HG02610 (cell line): ENCODE measurements around the gene CD276.
"Not testable (repeated sequence)": the region's sequence is repeated elsewhere in the genome, so short reads cannot be mapped to it uniquely, and the experiment has no call there.

Experiments
- ATAC-seq: cut with Tn5 transposase; IDR thresholded peaks from one replicate; pipeline ENCODE4 v1.9.1; 2021; ENCODE audit warnings: mild to moderate bottlenecking, moderate library complexity; ENCODE audit not compliant: unreplicated experiment

The CD276 gene

DNA sequence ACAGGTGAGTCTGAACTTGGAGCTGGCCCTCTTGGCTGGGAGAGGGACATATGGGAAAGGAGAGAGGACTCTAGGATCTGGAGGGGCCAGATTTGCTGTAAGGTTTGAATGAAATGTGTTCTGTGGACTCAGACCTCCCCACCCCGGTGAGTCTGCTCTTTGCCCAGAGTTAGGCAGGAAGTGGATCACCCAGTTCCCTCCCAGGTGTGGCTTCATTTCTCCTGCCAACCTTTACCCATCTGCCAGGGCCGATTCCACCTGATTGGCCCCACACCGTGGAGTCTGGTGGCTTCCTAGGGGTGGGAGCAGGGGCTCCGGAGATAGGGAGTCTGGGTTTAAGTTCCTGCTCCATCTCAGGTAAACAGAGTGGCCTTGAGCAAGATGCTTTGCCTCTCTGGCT, 25.5 kb downstream of the CD276 start:
- ATAC-seq, result no peak

DNA sequence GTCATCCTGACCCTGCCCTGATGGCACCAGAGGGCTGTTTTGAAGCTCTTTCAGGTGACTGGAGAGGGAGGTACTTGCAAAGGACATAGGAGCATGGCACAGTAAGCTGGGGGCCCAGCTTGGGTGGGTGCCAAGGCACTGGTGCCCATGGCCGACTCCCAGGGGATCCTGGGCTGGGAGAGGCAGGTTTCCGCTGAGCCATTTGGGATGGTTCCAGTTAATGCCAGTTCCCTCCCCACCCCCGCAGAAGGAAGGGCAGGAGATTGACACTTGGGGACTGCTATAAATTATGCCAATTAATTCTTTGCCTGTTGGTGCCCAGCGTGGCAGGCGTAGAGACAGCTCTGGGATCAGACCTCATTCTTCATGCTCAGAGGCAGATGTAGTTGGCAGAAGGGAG, 26.1 kb downstream of the CD276 start:
- no peak for ATAC-seq

DNA sequence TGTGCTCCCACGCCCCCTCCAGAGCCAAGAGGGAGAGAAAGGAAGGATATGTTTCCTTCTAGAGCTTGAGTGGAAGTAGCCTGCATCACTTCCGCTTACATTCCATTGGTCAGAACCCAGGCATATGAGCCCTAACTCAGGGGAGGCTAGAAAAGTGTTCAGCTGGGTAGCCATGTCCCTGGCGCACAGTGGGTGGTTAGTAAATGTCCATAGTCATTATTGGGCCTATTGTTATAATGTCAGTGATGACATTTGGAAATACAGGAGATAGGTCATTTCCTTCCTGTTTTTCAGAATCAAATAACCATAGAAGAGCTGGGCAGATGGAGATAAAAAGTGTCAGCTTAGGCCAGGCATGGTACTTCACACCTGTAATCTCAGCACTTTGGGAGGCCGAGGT, 27.3 kb downstream of the CD276 start:
- no peak for ATAC-seq

DNA sequence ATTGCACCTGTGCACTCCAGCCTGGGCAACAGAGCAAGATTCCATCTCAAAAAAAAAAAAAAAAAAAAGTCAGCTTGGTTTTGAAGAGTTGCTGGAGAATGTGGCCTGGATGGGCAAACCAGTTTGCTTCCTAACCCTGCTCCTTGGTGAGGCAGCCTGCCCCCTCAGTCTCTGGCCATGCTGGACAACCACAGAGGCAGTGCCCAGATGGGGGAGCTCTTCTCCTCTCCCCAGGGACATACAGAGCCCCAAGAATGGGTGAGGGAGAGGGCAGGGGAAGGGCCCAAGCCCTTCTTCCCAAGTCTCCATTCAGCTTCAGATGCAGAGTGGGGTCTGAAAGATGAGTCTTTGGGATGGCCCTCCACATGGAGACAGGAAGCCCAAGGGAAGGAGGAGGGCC, 27.9 kb downstream of the CD276 start:
- ATAC-seq, result no peak

DNA sequence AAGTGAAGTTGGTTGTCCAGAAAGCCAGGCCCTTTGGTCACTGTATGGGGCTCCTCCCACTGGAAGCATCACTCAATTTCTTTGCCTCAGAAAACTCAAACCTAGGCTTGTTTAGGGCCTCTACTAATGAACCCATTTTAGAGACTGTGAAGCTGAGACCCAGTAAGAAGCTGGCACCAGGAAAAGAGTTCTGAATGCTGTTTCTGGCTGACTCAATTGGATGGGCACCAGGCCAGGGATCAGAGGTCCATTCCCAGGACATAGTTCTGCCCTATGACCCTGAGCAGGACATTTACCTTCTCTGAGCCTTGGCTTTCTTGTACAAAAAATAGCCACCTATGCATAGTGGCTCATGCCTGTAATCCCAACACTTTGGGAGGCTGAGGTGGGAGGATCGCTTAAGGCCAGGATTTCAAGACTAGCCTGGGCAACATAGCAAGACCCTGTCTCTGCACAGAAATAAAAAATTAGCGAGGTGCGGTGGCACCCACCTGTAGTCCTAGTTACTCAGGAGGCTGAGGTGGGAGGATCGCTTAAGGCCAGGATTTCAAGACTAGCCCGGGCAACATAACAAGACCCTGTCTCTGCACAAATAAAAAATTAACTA, 30.6 kb downstream of the CD276 start:
- no peak for ATAC-seq

DNA sequence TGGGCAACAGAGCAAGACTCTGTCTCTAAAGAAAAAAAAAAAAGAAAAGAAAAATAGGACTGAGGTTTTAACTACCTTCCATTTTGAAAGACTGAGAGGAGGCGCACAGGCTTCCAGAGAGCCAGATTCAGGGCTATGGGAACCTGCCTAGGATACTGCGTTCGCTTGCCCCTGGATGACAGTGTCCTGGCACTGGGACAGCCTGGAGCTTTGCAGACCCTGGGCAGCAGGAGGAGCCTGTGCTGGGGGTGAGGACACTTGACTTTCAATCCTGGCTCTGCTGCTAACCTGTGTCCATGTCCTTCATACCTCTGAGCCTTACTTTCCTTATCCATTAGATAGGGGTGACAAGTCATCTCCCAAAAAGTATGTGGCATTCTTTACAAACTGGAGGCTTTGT, 31.2 kb downstream of the CD276 start:
- no peak for ATAC-seq

DNA sequence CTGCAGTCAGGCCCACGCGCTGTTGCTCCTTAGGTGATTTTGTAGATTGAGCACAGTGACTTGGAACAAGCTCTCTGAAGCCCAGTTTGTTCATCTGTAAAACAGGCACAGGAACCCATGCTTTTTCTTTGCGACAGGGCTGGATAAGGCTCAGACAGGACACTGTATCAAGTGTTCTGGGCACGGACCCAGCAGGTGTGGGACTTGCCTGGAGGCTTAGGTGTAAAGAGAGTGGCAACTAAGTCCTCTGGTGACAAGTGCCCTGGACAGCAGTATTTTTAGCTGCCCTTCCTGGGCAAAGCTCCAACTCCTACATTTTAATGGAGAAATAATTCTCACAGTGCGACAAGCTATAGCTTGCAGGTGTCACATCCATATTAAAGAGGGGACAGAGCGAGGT, 32.2 kb downstream of the CD276 start:
- no peak for ATAC-seq

DNA sequence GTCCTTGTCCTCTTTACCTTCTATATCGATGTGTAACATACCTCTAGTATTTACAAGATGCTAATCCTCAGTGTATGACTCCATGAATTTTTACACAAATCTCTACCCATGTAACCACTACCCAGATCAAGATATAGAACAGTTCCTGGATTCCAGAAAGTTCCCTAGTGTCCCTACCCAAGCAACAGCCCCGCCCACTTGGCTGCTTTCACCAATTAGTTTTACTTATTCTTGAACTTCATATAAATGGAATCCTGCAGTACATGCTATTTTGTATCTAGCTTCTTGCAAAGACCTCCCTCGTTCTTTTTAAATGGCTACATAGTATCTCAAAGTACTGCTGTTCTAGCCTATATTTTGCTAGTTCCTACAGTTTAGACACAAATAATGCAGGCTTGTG, 33.0 kb downstream of the CD276 start:
- no peak for ATAC-seq

DNA sequence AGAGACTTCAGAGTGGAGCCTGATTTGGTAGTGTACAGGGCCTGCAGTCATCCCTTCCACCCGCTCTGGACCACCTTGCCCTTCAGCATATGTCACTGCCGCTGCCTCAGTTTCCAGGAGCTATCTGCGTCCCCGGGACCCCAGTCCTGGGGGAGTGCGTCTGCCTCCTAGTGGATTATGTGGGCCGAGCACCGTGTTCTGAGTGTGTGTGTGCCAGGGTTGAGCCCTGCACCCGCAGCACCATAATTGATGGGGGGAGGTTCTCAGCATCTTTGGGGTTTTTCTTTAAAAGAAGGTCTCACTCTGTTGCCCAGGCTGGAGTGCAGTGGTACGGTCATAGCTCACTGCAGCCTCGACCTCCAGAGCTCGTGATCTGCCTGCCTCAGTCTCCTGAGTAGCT, 33.6 kb downstream of the CD276 start:
- no peak for ATAC-seq

DNA sequence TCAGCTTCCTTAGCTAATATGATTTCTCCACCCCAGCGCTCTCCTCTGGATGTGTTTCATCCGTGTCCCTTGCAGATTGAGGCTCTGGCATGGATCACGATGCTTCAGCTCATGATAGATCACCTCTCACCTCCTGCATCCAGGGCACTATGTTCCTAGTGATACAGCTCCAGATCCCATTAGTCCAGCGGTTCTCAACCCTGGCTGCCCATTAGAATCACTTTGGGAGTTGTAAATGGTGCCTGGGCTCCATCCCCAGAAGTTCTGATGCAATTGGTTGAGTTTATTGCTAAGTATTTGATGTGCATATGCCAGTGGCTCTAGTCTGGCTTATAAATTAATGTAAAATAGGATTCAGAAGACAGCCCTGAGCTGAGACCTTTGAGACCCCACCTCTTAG, 34.5 kb downstream of the CD276 start:
- no peak for ATAC-seq

DNA sequence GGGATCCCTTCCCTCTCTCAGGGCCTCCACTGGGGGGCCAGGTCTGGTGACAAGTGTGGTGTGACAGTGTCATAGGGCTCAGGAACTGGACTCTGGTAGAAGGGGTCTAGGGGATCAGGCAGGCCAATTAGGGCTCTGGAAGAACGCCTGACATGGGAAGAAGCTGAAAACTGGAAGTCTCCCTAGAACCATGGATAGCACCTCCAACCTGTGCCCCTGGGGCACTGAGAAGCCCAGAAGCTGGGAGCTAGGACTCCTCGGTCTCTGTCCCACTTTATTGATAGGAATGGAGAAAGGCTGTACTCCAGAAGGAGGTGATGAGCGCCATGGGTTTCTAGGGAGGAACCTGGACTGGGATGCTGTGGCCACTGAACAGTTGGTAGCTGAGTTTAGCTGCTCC, 38.2 kb downstream of the CD276 start:
- ATAC-seq, result no peak

DNA sequence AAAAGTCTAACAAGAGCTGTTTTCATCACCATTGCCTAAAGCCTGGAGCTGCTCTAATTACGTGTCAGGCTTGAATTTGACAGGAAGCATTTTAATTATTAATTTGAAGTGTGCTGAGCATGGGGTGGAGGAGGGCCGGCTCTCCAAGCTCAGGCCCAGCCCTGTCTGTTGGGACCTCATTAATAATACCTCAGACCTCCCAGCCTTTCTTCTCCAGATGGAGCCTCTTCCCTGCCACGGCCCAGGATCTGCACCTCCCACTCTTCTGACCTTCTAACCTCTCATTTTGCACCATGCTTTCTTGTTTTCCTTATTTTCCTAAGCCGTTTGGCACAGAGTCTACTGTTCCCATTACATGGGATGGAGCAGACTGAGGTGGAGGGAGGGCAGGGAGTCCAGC, 39.0 kb downstream of the CD276 start:
- no peak for ATAC-seq

DNA sequence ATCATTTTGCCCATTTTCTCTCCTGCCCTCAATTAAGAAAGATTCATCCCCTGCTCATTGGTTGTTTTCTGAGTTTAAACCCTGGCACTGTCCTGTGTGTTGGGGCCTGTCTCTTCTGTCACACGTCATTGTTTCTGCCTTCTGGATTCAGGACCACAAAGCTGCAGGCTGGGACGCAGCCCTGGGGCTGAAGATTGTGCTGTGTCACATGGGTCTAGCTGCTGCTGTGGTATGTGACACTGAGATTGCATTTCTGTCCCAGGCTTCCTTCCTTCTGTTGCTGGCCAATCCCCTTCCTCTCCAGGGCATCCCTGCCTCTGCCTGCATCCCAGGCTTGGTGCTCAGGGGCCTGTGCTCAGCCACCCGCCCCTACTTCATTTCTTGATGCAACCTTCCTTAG, 40.0 kb downstream of the CD276 start:
- ATAC-seq, result no peak

DNA sequence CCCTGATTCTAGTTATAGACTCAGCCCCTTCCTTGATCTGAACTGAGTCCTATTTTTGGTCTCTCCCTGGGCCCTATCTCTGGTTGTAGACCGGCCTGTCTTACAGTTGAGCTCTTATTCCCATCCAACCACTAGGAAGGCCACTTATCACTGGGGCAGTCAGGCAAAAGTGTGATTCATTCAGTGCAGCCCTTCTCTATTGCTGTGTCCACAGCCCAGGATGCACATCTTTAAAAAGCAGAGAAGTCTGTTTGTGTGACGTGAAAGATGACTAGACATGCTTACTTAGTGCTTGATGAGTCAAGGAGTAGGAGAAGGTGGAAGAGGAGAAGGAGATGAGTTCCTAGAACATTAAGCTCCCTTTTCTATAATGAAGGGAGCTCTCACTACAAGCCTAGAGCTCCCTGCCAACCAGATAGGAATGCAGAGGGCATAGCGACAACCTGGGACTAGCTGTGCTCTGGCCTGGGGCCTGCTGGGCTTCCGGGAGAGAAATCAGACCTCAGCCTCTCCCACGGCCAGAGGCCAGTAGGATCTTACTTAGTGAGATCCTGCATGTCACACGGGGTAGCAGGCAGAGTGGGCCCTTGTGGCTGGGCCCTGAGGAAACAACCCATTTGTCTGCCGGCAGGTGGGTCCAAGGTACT, 43.3 kb downstream of the CD276 start:
- no peak for ATAC-seq

DNA sequence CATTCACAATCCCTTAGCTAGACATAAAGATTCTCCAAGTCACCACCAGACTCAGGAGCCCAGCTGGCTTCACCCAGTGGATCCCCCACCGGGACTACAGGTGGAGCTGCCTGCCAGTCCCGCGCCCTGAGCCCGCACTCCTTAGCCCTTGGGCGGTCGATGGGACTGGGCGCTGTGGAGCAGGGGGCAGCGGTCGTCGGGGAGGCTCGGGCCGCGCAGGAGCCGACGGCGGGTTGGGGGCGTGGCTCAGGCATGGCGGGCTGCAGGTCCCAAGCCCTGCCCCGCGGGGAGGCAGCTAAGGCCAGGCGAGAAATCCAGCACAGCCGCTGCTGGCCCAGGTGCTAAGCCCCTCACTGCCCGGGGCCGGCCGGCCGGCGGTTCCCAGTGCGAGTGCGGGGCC, 47.9 kb downstream of the CD276 start:
- ATAC-seq, result not testable (repeated sequence)

DNA sequence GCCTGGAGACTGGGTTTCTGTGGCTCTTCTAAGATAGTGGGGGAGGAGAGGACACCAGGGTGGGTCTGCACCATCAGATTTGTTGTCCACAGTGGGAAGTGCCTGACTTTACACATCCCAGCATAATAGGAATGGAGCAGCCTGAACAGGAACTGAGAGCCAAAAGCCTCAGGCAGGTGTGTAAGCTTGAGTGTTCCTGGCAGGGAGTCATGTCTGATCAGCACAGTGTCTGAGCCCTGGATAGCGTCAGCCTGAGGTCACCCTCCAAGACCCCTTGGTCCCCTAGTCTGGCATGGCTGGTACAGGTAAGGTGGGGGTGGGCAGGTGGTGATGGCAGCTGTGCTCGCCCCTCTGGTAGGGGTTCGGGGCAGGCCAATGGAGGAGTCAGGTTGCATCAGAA, 48.7 kb downstream of the CD276 start:
- no peak for ATAC-seq

DNA sequence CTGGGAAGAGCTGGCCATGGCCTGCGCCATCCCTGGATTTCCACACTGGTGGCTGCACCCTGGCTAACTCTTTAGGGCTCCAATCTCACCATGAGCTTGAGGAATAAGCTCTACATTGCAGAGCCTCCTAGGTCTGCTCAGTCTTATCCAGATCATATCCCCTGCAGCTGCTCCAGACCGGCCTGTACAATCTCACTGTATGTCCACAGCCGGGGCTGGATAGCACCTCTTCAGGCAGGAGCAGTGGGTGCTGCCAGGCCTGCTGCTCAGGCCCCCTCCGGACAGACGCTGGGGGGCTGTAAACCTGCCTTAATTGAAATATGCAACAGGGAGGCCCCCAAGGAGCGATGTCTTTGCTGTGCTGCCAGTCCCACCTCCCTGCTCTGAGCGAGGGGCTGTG, 53.4 kb downstream of the CD276 start:
- no peak for ATAC-seq

DNA sequence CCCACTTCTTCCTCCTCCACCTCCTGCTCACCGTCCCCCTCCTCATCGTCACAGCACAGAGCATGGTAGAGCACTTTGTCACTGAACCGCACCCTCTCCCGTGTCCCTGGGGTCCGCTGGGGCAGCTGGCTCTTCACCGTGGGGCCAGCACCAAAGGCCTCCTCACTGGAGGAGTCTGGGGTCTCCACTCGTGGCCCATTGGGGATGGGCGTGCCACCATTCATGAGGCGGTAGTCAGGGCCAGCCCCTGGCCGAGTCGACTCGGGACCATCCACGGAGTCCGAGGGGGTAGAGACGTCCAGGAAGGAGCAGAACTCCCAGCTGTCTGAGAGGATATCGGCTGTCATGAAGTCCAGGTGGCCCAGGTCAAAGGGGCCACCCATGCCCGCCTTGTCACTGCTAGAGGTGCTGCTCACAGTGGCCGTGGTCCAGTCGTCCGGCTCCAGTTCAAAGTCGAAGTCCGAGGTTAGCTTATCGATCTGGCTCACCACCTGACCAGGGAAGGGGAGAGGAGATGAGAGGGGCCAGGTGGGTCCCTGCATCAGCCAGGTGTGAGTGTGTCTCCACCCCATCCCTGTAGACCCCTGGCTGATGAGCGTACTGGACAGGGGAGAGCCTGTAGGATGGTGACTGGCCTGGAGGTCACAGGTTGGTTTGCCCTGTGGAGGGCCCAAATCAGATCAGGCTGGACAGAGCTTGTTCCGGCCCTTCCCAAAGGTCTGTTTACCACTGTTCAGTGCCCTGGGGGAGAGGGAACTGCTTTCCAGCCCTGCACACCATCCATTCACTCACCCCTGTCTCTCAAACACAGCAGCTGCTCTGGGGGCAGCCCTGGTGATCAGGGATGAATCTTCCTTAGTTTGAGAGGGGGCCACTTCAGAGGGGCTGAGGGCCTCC, 56.2 kb downstream of the CD276 start:
- no peak for ATAC-seq

DNA sequence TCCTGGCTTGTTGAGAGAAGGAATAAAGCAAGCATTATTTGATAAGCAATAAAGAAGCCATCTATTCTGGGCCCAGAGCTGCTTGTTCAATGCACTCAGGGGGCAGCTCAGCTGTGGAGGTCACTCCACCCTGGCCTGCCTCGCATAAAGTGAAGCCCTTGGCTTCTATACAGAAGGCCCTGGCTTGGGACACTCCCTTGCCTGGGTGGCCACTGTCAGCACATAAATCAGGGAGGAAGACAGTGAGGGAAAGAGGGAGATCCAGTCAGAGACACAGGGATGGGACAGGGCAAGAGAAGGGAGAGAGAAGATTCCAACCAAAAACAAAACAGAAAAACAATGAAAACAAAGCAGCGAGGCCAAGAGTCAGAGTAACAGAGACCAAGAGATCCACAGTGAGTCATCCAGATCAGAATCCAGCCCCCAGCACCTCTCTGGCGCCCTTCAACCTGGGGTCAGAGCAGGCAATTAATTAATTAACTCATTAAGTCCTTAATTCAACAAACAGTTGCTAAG, 57.2 kb downstream of the CD276 start:
- no peak for ATAC-seq

DNA sequence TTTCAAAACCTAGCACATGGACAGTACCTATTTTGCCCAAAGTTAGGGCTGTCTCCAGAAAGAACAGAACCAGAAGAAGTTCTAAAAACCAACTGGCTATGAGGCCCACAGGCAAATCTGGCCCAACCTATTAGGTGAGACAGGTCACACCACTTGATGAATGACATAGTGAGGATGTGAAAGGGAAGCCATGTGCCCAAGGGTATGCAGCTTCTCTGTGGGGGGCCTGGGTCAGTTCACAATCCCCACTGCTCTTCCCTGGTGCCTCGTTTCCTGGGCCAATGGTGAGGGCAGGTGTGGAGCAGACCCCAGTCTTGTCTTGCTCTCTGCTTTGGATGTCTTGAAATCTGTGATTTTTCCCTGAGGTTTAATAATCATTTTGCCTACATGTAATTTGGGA, 60.1 kb downstream of the CD276 start:
- no peak for ATAC-seq

DNA sequence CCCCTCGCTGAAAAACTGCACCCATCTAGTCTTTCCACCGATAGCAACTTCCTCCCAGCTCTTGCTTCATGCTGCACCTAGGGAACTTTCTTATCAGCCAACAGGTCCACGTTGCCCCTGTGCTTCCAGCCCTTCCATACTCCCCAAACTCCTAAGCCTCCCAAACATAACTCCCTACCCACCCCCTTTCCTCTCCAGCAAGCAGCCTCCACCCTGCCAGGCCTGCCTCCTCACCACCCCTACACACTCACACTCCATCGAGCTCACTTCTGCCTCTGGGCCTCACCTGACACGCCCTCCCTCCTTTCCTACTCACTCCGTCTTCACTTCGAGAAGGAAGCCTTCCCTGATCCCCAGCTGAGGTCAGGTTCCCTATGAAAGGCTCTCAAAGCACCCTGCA, 60.9 kb downstream of the CD276 start:
- no peak for ATAC-seq

DNA sequence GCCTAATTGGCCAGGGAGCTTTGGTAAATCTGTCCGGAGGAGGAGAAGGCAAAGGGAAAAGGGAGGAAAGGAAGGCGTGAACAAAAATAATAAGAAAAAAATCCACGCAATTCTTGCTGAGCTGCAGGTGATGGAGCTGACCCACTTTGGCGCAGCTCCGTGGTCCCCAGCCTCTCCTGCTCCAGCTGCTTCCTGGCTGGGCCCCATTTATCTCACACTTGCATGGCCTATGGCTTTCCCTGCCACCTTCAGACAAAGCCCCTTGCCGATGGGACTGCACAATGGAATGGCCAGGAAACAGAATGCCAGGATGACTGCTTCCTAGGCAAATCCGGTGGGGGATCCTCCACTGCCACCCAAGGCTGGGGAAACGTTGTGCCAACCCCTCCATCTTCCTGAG, 62.1 kb downstream of the CD276 start:
- no peak for ATAC-seq
